Ecto neural progenitor cell (in vitro differentiated cells): ENCODE data around the gene MTMR12.
A peak's percentile ranks its signal among the peaks of the same experiment; 100 is the strongest.
"Not testable (repeated sequence)": the region's sequence is repeated elsewhere in the genome, so short reads cannot be mapped to it uniquely, and the experiment has no call there.

Experiments used
- DNase-seq: peaks from one replicate; pipeline ENCODE4 v3.0.0-alpha.2; 2018; ENCODE audit warnings: low spot score

The MTMR12 gene

DNA sequence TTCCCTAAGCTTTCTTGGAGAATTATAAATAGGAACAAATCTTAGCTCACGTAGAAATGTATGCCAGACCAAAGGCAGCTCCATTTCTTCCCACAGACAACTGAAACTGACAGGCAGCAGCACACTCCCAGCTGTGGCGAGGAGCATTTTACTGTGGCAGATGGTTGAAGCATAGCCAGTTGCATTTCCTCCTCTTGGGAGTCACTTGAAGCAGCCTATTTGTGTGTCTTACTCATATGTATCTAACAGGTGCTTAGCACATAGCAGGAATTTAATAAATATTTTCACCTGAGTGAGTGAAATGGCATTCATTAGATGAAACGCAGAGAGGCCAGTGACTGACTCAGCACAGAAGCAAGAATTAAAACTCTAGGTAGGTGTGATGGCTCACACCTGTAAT lies 12.3 kb upstream of the MTMR12 start:
- DNase-seq = no peak

DNA sequence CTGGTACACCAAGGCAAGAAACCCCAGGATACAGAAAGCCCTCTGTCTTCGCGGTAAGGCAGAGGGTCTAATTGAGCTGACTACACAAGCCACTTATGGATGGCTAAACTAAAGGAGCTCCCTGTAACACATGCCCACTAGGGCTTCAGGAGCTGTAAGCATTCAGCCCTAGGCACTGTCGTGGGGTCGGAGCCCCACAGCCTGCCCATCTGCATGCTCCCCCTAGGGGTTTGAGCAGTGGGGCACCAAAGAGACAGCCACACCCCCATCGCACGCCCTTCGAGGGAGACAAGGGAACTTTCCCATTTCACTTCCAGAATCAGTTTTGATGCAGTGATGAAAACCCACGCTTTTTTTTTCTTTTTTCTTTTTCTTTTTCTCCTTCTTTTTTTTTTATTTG lies 11.0 kb upstream of the MTMR12 start:
- DNase-seq = no peak

DNA sequence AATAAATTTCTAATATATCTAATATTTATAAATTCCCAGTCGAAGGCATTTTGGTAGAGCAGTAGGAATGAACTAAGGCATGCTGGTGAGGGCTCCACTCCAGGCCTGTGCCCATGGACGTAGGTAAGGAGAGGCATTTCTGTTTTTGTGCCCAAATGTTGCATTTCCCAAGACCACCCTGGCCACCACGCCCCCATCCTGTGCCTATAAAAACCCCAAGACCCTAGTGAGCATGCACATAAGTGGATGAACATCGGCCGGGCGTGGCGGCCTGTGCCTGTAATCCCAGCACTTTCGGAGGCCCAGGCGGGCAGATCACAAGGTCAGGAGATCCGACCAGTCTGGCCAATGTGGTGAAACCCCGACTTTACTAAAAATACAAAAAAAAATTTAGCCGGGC lies 10.1 kb upstream of the MTMR12 start:
- DNase-seq = no peak

DNA sequence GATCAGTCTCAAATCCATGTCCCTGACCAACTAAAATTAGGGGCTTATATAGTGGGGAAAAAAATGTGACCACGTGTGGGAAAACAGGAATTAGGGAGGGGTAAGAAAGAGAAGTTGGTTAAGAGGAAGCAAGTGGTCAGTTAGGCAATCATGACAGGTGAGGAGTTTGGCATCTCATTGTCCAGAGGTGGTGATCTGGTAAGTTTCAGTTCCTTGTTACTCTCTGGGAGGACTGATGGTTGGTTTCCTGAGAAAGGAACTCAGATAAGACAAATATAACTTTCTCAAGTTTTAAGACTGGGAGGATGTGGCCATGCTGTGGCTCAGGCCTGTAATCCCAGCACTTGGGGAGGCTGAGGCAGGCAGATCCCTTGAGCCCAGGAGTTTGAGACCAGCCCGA lies 9.0 kb upstream of the MTMR12 start:
- DNase-seq = not testable (repeated sequence)

DNA sequence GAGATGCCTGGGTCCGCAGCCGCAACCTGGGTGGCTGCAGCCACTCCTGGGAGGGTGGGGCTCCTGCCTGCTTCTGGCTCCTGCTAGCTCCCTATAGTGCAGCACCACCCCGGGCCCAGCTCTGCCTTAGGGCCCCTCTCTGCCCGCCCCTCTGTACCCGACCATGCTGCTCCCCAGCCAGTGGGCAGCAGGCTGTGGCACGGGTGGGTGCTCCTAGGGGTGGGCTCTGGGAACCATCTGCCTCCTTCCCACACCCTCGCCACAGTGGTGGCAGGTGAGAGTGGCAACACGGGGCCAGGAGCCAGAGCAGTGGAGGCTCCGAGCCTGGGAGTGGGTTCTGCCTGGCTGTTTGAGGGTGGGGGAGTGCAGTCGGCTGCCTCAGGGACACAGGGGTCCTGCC lies 7.8 kb upstream of the MTMR12 start:
- DNase-seq = no peak

DNA sequence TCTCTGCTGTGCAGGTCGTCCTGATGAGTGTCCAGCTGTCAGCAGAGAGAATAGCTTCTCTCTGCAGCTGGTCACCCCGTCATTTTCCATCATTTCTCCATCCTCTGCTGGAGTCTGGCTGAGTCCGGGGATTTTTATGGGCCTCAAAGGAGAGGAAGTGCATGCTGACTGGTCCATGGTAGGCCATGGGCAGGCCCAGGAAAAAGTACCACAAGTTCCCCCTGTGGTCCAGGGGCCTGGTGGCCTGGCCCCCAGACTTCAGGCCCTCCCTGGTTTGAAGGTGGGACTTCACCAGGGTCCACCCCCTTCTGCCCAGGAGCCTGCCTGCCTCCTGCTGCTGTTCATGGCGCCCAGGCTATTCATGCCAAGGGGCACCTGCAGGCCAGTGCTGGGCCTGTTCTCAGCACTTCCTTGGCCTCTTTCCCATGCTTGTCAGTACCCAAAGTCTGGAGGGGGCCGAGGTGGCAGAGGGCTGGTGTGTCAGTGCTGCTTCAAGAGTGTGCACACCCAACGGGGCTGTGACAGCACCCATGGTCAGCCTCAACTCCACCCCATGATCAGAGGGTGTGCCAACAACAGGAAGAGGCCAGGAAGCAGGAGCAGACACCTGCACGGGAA lies 7.3 kb upstream of the MTMR12 start:
- DNase-seq = no peak

DNA sequence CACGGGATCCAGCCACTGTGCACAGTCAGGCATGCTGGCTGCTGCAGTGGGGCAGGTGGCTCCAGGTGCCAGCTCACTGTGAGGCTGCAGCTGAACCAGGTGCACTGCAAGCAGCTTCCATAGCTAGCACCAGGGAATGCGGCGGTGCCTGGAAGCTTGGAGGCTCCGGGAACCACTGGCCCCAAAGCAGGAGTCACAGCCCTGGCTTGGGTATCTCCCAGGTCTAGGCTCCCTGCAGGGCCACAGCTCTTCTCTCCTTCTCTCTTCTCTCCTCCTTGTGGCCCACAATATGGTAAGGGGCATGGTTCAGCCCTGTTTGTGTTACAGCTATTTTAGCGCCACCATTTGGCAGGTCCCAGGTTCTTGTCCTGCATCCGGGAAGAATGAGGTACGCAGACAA lies 6.7 kb upstream of the MTMR12 start:
- DNase-seq = no peak

DNA sequence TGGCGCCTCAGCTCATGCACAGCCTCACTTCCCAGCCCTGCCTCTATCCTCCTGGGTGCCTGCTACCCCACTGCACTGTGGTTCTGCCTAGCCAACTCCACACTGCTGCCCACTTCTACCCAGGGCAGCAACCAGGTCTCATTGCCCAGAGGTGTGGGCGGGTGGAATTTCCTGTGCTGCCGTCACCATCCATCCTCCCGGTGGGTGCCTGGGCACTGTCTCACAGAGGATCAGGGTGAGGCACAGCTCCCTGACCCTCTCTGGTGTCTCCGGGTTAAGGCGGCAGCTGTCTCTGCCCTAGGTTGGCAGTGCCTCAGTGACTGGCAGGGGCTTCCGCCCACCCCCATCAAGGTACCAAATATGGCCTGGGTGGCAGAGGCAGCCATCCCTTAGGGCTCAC lies 4.3 kb upstream of the MTMR12 start:
- DNase-seq = no peak

DNA sequence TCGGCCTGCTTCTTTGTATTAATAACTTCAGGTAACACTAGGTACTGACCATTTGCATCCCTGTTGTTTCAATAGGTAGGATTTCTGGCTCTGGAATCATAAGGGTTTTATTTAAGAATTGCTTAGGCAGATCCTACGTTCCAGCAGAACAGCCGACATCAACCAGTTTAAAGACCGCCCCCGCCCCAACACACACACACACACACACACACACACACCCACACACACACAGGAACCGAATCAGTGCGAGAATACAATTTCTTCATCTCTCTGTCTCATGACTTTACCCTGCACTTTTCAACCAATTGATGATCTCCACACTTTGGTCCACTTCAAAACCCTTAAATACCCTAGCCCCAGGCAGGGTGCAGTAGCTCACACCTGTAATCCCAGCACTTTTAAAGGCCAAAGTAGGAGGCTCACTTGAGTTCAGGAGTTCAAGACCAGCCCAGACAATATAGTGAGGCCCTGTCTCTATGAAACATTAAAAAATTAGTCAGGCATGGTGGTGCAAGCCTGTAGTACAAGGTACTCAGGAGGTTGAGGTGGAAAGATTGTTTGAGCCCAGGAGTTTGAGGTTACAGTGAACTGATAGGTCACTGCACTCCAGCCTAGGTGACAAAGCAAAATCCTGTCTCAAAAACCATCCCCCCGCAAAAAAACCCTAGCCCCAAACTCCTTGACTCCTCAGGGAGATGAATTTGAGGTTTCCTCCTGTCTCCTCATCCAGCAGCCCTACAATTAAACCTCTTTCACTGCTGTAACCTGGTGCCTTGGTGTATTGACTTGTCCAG lies 2.7 kb upstream of the MTMR12 start:
- DNase-seq = no peak

DNA sequence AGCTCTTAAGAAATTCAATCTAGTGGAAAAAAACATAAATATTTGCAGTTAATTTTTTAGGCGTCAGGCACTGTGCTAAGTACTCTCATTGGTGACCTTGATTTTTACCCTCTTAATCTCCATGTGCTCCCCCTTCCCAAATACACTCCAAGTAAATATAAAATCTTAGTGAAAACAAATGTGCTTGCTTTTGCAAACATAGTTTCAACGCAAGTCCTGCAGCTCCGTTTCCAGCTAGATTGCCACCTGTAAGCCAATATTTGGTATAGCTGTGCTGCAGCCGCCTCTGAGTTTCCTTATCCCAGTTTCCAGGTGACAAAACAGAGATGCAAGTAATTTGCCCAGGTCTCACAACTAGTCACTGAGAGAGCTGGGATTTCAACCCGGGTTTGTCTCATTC lies 1.9 kb upstream of the MTMR12 start:
- DNase-seq = no peak

DNA sequence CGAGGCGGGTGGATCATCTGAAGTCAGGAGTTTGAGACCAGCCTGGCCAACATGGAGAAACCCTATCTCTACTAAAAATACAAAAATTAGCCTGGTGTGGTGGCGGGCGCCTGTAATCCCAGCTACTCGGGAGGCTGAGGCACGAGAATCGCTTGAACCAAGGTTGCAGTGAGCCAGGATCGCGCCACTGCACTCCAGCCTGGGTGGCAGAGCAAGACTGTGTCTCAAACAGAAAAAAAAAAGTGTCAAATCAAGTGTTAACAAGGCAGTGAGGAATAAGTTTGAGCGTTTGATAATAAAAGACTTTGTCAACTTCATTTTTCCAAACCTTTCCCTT lies 1.4 kb upstream of the MTMR12 start:
- DNase-seq = not testable (repeated sequence)

DNA sequence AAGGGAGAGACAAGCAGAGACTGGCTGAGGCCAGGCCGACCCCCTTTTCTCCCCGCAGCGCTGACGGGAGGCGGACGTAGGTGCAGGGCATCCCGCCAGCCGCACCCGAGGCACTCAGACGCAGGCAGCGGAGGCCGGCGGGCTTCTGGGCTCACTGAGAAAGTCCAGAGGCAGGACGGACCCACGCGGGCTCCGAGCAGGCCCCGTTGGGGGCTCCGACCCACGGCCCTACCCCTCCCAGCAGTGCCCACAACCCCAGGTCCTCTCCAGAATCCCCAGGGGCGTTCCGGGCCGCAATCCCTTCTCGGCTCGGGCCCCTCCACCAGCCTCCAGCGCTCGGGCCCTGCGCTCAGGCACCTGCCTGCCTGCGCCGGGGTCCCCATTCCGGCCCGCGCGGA lies 543 bp downstream of the MTMR12 start:
- peak; percentile 72 for DNase-seq

DNA sequence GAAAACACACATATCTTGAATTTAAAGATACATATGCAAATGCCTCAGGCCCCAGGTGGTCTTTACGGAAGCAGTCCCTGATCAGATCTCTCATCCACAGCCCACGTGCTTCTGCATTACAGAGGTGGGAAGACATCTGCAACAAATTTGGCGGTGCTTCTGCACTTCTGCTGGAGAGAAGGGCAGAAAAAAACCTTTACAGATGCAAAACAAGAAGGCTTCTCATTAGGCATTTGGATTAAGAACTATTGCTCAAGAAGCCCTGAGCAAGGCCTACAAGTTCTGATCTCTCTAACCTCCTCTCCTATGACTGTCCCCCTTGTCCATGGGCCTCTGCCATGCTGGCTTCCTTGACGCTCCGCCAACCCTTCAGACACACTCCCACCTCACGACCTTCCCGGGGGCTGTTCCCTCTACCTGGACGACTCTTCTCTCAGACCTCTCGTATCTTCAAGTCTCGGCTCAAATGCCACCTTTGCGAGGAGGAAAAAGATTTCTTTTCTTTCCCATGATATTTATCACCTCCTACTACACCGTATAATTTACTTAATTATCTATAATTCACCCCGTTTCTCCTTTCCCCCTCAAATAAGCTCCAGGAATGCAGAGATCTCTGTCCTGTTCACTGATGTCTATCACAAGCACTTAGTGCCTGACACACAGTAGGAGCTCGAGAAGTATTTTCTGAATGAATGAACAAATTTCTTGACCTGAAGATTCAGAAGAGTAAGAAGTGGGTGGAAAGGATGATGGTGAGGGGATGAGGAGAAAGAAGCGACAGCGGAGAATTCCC lies 1.1 kb downstream of the MTMR12 start:
- no peak for DNase-seq

DNA sequence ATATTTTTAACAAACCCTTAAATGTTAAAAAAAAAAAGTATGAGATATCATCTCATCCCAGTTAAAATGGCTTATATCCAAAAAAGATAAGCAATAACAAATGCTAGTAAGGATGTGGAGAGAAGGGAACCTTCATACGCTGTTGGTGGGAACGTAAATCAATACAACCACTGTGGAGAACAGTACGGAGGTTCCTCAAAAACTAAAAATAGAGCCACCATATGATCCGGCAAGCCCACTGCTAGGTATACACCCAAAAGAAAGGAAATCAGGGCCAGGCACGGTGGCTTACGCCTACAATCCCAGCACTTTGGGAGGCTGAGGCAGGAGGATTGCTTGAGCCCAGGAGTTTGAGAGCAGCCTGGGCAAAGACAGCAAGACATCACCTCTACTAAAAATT lies 3.0 kb downstream of the MTMR12 start:
- DNase-seq = no peak

DNA sequence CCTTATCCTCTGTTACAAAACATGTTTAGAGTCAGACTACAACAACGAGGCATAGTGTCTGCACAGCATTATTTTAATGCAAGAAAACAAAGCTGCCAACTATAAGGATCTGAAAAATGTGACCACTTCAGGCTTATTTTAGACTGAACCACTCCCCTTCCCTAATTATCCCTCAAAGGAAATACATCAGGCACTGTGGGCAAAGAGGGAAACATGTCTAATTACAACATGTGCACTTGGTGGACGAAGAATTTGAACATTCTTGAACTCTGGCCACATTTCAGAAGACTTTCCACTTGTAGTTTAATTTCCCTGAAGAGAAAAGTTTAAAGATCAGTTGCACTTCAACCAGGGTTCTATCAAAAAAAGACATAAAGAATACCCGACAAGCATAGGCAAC lies 3.8 kb downstream of the MTMR12 start:
- DNase-seq = no peak

DNA sequence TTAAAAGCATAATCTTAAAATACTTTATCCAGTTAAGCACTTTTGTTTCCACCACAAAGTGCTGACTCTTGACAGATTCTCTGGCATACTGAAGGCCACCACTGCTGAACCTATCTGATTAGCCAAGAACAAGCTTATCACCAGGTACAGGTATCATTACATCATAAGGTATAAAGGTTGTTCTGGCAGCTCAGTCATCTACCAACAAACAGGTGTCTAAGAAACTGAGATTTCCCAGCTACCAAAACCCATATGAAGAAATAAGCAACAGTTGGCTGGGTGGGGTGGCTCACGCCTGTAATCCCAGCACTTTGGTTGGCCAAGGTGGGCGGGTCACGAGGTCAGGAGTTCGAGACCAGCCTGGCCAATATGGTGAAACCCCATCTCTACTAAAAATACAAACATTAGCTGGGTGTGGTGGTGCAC lies 5.0 kb downstream of the MTMR12 start:
- DNase-seq = no peak

DNA sequence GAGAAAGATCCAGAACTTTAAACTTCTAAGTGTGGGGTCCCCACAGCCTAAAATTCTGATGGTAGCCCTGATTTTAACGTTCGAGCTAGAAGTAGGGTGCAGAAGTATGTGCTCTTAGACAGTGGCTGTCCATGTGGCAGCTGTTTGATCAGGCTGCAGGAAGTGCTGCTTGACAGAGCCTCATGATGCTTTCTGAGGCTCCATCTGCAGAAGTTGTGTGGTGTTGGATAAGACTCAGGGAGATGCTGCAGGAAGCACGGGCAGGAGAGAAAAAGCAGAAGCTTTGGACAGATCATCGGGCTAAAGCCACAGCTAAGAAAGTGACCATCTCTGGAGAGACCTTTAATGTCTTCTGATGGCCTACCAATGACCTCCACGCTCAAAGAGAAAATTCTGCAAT lies 8.1 kb downstream of the MTMR12 start:
- no peak for DNase-seq

DNA sequence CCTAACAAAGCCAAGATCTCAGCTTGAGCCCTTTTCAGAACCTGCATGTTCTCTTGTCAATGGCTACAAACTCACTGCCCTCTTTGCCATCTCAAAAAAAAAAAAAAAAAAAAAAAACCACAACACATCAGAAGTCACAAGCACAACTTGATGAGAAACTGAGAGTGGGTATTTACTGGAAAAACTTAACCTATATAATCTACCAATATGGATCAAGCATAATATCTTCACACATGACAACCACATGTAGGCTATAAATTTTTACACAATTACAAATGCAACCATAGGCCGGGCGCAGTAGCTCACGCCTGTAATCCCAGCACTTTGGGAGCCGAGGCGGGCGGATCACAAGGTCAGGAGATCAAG lies 9.0 kb downstream of the MTMR12 start:
- no peak for DNase-seq

DNA sequence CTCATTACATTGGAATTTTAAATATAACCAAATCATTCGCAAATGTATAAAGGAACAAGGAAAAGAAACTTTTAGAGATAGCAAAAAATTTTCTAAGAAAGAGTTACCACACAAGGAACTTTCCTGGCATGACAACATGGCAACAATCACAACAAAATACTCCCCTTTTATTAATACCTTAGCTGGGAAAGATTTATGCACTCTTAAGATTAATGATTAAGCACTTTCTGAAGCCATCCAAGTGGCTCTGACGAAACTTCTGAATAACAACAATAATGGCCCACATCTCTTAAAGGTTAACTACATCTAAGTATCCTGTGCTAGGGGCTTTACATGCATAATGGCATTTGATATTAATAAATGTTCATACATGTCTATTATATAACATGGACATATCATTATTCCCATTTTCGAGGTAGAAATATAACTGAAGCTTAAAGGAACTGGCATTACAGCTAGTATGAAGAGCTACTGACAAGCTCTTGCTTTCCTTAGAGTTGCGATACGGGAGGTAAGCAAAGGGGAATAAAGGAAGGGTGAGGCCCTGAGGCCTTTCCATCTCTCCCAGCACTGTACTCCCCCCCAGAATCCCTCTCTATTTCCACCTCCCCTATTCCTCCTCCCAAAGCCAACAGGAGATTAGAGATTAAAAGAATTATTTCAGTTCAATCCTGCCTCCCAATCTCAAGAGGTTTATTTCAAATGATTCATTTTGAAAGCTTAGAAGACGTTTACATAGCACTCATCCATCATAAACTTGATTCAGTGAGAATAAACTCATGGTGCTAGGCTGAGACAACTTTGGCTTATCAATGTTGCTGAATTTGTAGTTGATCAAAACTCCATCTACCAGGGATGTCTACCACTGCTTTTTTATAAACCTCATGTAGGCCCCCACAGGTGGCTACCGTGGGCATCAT lies 9.6 kb downstream of the MTMR12 start:
- DNase-seq = no peak

DNA sequence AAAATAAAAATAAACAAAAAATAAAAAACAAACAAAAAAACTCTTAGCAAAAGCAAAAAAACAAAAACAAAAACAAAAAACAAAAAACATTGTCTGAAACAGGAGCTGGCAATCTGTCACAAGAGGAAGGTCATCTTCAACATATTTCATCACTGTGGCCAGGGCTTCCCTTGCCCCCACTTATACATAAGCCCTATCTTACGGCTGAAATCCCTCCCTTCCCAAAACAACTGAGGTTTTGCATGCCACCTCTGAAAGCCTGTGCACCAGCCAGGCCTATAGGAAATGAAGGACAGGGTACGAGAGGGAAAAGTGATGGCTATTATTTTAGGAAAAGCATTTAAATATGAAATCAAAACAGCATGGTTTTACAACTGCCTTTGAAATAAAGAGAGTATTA lies 10.8 kb downstream of the MTMR12 start:
- no peak for DNase-seq

DNA sequence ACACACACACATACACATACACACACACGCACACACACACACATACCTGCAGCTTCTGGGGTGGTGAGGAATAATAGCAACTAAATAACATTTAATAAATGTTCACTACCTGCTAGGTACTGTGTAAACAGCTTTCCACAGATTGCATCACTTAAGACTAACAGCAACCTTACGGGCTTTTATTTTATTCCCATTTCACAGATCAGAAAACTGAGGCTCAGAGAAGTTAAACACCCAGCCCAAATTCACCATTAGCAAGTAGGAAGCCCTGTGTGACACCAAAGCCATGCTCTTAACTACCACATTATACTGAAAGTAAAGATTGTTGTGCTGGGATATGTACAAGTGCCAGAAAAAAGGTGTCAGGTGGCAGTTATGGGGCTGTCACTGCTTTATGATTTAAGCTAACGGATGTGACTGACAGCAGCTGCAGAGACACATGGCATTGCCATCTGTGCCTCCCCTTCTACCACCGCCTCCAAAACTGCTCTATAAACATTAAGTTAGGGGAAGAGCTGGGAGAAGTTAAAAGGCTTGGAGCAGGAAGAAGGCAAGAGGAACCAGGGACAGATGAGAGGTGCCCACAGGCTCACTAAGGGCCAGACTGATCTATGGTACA lies 13.6 kb downstream of the MTMR12 start:
- no peak for DNase-seq

DNA sequence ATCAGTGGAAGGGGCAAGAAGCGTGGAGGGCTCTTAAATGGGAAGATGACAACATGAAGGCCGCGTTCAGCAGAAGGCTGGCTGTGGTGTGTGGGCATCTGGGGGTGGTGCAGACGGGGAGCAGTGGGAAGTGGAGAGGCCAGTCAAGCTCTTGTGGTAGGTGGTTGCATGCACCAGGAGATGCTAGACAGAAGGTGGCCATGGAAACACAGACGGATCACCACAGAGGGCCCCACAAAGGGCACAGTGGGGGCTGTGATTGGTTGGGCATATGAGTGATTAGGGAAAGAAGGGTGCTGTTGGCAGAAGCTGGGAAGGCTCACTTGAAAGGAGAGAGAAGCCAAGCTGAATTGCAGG lies 14.7 kb downstream of the MTMR12 start:
- DNase-seq = no peak
